ENCODE data around the gene MTHFD1L. TPM values are rescaled to one million over a fixed set of nuclear protein-coding genes. Genes with fewer than 3 reads are reported as not detected.
"Not testable (repeated sequence)": the region's sequence is repeated elsewhere in the genome, so short reads cannot be mapped to it uniquely, and the experiment has no call there.

MTHFD1L gene
- total and polyA plus RNA-seq, 9 of the 15 experiments (the other 6 are each of a cell fraction or from before 2014, with no cell fraction given): 20.9 to 128 (median 61.0) TPM

DNA sequence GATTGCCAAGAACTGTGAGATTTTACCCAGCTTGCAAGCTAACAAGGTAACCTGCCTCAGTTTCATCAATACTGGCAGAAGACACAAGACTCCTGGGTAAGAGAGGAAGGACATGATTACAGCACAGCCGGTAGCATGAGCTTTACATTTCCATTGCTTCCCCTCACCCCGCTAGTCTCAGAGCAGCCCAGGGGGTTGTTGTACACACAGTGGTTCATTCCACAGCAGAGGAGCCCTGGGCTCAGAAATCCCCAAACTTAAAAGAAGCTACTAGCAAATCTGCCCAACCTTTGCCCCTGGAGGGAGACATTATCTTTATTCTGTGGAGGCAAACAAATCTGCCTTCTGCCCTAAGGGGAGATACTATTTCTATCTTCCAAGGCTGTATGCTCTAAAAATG is 17.1 kb upstream of the MTHFD1L start:
- Histone ChIP-seq H3K27ac (ENCODE audit: extremely low read depth, low read depth, low read length) (no peak overlapping the region), H3K27me3 (ENCODE audit: control insufficient read depth in 2 of 2, insufficient read depth in 2 of 2, low read length in 2 of 2) (peaks cover 13 to 15% of the 10 kb centered on the region in 2 experiments; a peak in 3 of 5 replicates), H3K4me2 (ENCODE audit: insufficient read depth, low read length) (no peak overlapping the region), H3K9ac (ENCODE audit: insufficient read depth in 1 of 2, low read depth in 2 of 2, low read length in 2 of 2) (no peak overlapping the region), H3K9me3 (replicated peaks; ENCODE audit: control insufficient read depth, insufficient read depth, low read depth, low read length) (no peaks in the 10 kb centered on the region), H3K36me3 (ENCODE audit: control insufficient read depth, insufficient read depth, low read length) (no peaks in the 10 kb centered on the region), H3K4me3 (no peak overlapping the region), H4K20me1 (replicated peaks; ENCODE audit: control insufficient read depth, insufficient read depth, low read length) (no peaks in the 10 kb centered on the region), H3K9me1 (ENCODE audit: control insufficient read depth, insufficient read depth, low read length) (no peaks in the 10 kb centered on the region), H3K79me2 (ENCODE audit: control insufficient read depth, insufficient read depth, low read length) (no peaks in the 10 kb centered on the region), H2AFZ (ENCODE audit: low read depth, low read length) (no peak overlapping the region), H3K4me1 (replicated peaks in 1 of 2; ENCODE audit: control insufficient read depth in 2 of 2, insufficient read depth in 2 of 2, low read length in 2 of 2) (peaks cover 0 to 4% of the 10 kb centered on the region in 2 experiments; a peak in 2 of 5 replicates)
- POLR2A ChIA-PET: interaction anchor here (0.9 to 1.2 kb wide), 2 partner anchors 16 kb away, joined by 3 to 4 read pairs; no protein-coding TSS in a partner anchor
- CTCF ChIA-PET (ENCODE audit: low intra/inter-chr PET ratio): no interaction called here
- DNase-seq (ENCODE audit: extremely low read depth in 1 of 4, low spot score in 3 of 4) (no peak), FAIRE-seq (no peak), ATAC-seq (peak; percentile 23; the same call in 1 of the 3 replicates)
- BruUV-seq (replicated peaks): no TSS peak
- in situ Hi-C loops (cut with MboI): no loop called here
- intact Hi-C loops (cut with micrococcal nuclease): no loop called here
- 6% methylated on average over 2 of the region's 2 CpGs for WGBS (ENCODE audit: insufficient coverage, low coverage, missing lambda C conversion rate)
- TF ChIP-seq, protein P1, sequence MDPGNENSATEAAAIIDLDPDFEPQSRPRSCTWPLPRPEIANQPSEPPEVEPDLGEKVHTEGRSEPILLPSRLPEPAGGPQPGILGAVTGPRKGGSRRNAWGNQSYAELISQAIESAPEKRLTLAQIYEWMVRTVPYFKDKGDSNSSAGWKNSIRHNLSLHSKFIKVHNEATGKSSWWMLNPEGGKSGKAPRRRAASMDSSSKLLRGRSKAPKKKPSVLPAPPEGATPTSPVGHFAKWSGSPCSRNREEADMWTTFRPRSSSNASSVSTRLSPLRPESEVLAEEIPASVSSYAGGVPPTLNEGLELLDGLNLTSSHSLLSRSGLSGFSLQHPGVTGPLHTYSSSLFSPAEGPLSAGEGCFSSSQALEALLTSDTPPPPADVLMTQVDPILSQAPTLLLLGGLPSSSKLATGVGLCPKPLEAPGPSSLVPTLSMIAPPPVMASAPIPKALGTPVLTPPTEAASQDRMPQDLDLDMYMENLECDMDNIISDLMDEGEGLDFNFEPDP (CRISPR knock-in tag; IDR thresholded peaks at IDR 0.05): no peak
- no peak for TF ChIP-seq SOX6 (IDR thresholded peaks at IDR 0.05)

DNA sequence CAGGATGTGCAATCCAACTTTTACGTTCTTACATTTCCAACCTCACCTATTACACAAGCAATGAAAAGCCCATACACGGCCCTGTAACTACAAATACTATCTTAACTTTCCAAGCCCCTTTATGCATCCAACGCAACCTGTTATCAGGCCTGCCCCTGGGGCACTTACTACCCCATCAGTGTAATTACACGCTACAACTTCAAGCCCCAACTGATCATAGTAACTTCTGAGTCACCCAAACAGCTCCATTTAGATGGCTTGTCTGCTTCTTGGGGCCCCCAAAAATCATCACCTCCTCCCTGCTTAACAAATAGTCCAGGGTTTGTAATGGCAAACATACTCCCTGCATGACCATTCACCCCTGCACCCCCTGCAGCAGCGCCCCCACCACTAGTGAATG is 11.1 kb upstream of the MTHFD1L start:
- H3K9ac ChIP-seq (ENCODE audit: insufficient read depth in 1 of 2, low read depth in 2 of 2, low read length in 2 of 2); H4K20me1 ChIP-seq (replicated peaks; ENCODE audit: control insufficient read depth, insufficient read depth, low read length); CTCF ChIA-PET (ENCODE audit: low intra/inter-chr PET ratio); BruUV-seq (replicated peaks); ATAC-seq; H3K4me2 ChIP-seq (ENCODE audit: insufficient read depth, low read length); H3K9me3 ChIP-seq (replicated peaks; ENCODE audit: control insufficient read depth, insufficient read depth, low read depth, low read length); H3K4me1 ChIP-seq (replicated peaks in 1 of 2; ENCODE audit: control insufficient read depth in 2 of 2, insufficient read depth in 2 of 2, low read length in 2 of 2); intact Hi-C loops (cut with micrococcal nuclease); H3K79me2 ChIP-seq (ENCODE audit: control insufficient read depth, insufficient read depth, low read length); POLR2A ChIA-PET; in situ Hi-C loops (cut with MboI); DNase-seq (ENCODE audit: extremely low read depth in 1 of 4, low spot score in 3 of 4); H3K27ac ChIP-seq (ENCODE audit: extremely low read depth, low read depth, low read length); H2AFZ ChIP-seq (ENCODE audit: low read depth, low read length); H3K9me1 ChIP-seq (ENCODE audit: control insufficient read depth, insufficient read depth, low read length); H3K36me3 ChIP-seq (ENCODE audit: control insufficient read depth, insufficient read depth, low read length); FAIRE-seq; H3K4me3 ChIP-seq: not testable (repeated sequence)
- WGBS (ENCODE audit: insufficient coverage, low coverage, missing lambda C conversion rate): 13% methylated on average over 5 of the region's 5 CpGs
- peaks cover 4 to 14% of the 10 kb centered on the region in 2 experiments; a peak in 4 of 5 replicates for H3K27me3 ChIP-seq (ENCODE audit: control insufficient read depth in 2 of 2, insufficient read depth in 2 of 2, low read length in 2 of 2)

DNA sequence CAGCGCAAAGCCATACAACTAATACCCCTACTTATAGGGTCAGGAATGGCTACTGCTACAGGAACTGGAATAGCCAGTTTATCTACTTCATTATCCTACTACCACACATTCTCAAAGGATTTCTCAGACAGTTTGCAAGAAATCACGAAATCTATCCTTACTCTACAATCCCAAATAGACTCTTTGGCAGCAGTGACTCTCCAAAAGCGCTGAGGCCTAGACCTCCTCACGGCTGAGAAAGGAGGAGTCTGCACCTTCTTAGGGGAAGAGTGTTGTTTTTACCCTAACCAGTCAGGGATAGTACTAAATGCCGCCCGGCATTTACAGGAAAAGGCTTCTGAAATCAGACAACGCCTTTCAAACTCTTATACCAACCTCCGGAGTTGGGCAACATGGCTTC is 10.3 kb upstream of the MTHFD1L start:
- H4K20me1 ChIP-seq (replicated peaks; ENCODE audit: control insufficient read depth, insufficient read depth, low read length); H3K4me2 ChIP-seq (ENCODE audit: insufficient read depth, low read length); H3K4me3 ChIP-seq; H3K4me1 ChIP-seq (replicated peaks in 1 of 2; ENCODE audit: control insufficient read depth in 2 of 2, insufficient read depth in 2 of 2, low read length in 2 of 2); POLR2A ChIA-PET; H3K36me3 ChIP-seq (ENCODE audit: control insufficient read depth, insufficient read depth, low read length); H3K27ac ChIP-seq (ENCODE audit: extremely low read depth, low read depth, low read length); in situ Hi-C loops (cut with MboI); FAIRE-seq; H3K79me2 ChIP-seq (ENCODE audit: control insufficient read depth, insufficient read depth, low read length); ATAC-seq; DNase-seq (ENCODE audit: extremely low read depth in 1 of 4, low spot score in 3 of 4); H3K9ac ChIP-seq (ENCODE audit: insufficient read depth in 1 of 2, low read depth in 2 of 2, low read length in 2 of 2); H2AFZ ChIP-seq (ENCODE audit: low read depth, low read length); intact Hi-C loops (cut with micrococcal nuclease); H3K9me3 ChIP-seq (replicated peaks; ENCODE audit: control insufficient read depth, insufficient read depth, low read depth, low read length); H3K9me1 ChIP-seq (ENCODE audit: control insufficient read depth, insufficient read depth, low read length); BruUV-seq (replicated peaks): not testable (repeated sequence)
- CTCF ChIA-PET (ENCODE audit: low intra/inter-chr PET ratio): interaction anchor here (0.6 kb wide), 1 partner anchor 1049 kb away, joined by 4 read pairs; no protein-coding TSS in a partner anchor
- H3K27me3 ChIP-seq (ENCODE audit: control insufficient read depth in 2 of 2, insufficient read depth in 2 of 2, low read length in 2 of 2): peaks cover 0 to 10% of the 10 kb centered on the region in 2 experiments; a peak in 3 of 5 replicates
- 51% methylated on average over 8 of the region's 8 CpGs for WGBS (ENCODE audit: insufficient coverage, low coverage, missing lambda C conversion rate)

All from K562 (cell line).